Measurements from ENCODE around the gene CFAP300. TPM values are rescaled to one million over a fixed set of nuclear protein-coding genes. Genes with fewer than 3 reads are reported as not detected.

Gene CFAP300
- total and polyA plus RNA-seq, 2 of the 8 experiments (the other 6 are each of a cell fraction or from before 2014, with no cell fraction given), result 2.1 to 2.8 TPM

- no peak for TF ChIP-seq CTCF (IDR thresholded peaks at IDR 0.05; ENCODE audit: control extremely low read depth in 1 of 3, insufficient read depth in 1 of 3, low read depth in 1 of 3, low read length in 3 of 3)
These were observed 26.0 kb downstream of the CFAP300 start (continued) for GRCh38 chr11:102073253-102073652.

All from H1 (cell line).